SK-N-SH (cell line): ENCODE data around the gene TDRD1. TPM values are rescaled to one million over a fixed set of nuclear protein-coding genes. Genes with fewer than 3 reads are reported as not detected.

ENCODE experiments used
- CTCF ChIA-PET: fragments of 300-600, 350-600 bp; formaldehyde crosslinking; extraction: SDS; loops from one replicate; lab custom pipeline; 2021; lab: Yijun Ruan, JAX
- POLR2A ChIA-PET: fragments of 350-600 bp; sonication (Branson Sonifier 250); formaldehyde crosslinking; extraction: SDS; loops from one replicate; lab custom pipeline; 2020; ENCODE audit warnings: antibody characterized with exemption, inconsistent platforms; lab: Yijun Ruan, JAX
- DNase-seq: peaks from one replicate; pipeline ENCODE4 v3.0.0; 2012
- H2AFZ ChIP-seq: fragments of 200-600 bp; sonication (generic); 2 replicates; pipeline ENCODE4 v1.8.1; 2016; ENCODE audit warnings: antibody characterized with exemption, mild to moderate bottlenecking, low read depth
- H3F3A ChIP-seq: fragments of 200-600 bp; sonication (generic); replicated peaks from 2 replicates; pipeline ENCODE3; 2016; ENCODE audit warnings: antibody characterized with exemption, mild to moderate bottlenecking; ENCODE audit not compliant: insufficient read depth
- H3K27ac ChIP-seq, 2 experiments: fragments of 200-500 bp in 1 of 2; fragments of 200-600 bp in 1 of 2; sonication (Bioruptor generic) in 1 of 2; sonication (generic), shearing (Covaris generic) in 1 of 2; 2 replicates each; pipeline versions ENCODE4 v1.5.1 to v1.6.1; 2014 to 2016; ENCODE audit warnings: low read depth in 2 of 2, inconsistent platforms in 1 of 2, low read length in 1 of 2, mild to moderate bottlenecking in 1 of 2, mixed read lengths in 1 of 2
- H3K27me3 ChIP-seq: fragments of 200-600 bp; sonication (generic), shearing (Covaris generic); 2 replicates; pipeline ENCODE4 v1.6.1; 2016; ENCODE audit warnings: mixed run types; ENCODE audit not compliant: insufficient read depth
- H3K36me3 ChIP-seq, 2 experiments: fragments of 200-500 bp in 1 of 2; fragments of 200-600 bp in 1 of 2; sonication (Bioruptor generic) in 1 of 2; sonication (generic) in 1 of 2; replicated peaks in 1 of 2; 2 replicates each; pipeline versions ENCODE3 to v1.5.1; 2014 to 2016; ENCODE audit warnings: low read length in 1 of 2, mild to moderate bottlenecking in 1 of 2; ENCODE audit not compliant: insufficient read depth in 2 of 2, control insufficient read depth in 1 of 2
- H3K4me1 ChIP-seq, 2 experiments: fragments of 200-500 bp in 1 of 2; fragments of 200-600 bp in 1 of 2; sonication (Bioruptor generic) in 1 of 2; sonication (generic), shearing (Covaris generic) in 1 of 2; 2 replicates each; pipeline versions ENCODE4 v1.5.1 to v1.6.1; 2014 to 2016; ENCODE audit warnings: low read depth in 1 of 2, low read length in 1 of 2, mixed run types in 1 of 2; ENCODE audit not compliant: insufficient read depth in 2 of 2, control insufficient read depth in 1 of 2
- H3K4me2 ChIP-seq: fragments of 200-600 bp; sonication (generic), shearing (Covaris generic); 2 replicates; pipeline ENCODE4 v1.6.1; 2017; ENCODE audit warnings: mixed run types
- H3K4me3 ChIP-seq, 2 experiments: fragments of 200-500 bp in 1 of 2; fragments of 200-600 bp in 1 of 2; sonication (Bioruptor generic) in 1 of 2; sonication (generic), shearing (Covaris generic) in 1 of 2; 2 replicates each; pipeline versions ENCODE4 v1.5.1 to v1.8.1; 2014 to 2016; ENCODE audit warnings: low read depth in 2 of 2, inconsistent platforms in 1 of 2, low read length in 1 of 2, mild to moderate bottlenecking in 1 of 2, mixed read lengths in 1 of 2, moderate library complexity in 1 of 2
- H3K79me2 ChIP-seq: fragments of 200-600 bp; sonication (generic); 2 replicates; pipeline ENCODE4 v1.8.1; 2017; ENCODE audit warnings: mild to moderate bottlenecking; ENCODE audit not compliant: insufficient read depth
- H3K9ac ChIP-seq: fragments of 200-600 bp; sonication (generic); 2 replicates; pipeline ENCODE4 v1.6.1; 2017; ENCODE audit warnings: mixed run types
- H3K9me2 ChIP-seq: fragments of 200-600 bp; sonication (generic); 2 replicates; pipeline ENCODE4 v1.6.1; 2017; ENCODE audit warnings: mixed run types
- H3K9me3 ChIP-seq: fragments of 200-600 bp; sonication (generic); 2 replicates; pipeline ENCODE4 v1.6.1; 2017; ENCODE audit warnings: mixed run types, mild to moderate bottlenecking, moderate library complexity
- H4K20me1 ChIP-seq: fragments of 200-600 bp; sonication (generic); 2 replicates; pipeline ENCODE4 v1.6.1; 2017; ENCODE audit warnings: mild to moderate bottlenecking, mixed run types; ENCODE audit not compliant: insufficient read depth
- ELF1 ChIP-seq: IDR thresholded peaks from 2 replicates; pipeline ENCODE4 v1.4.0; 2012
- EZH2phosphoT487 ChIP-seq: fragments of 200-600 bp; sonication (generic); IDR thresholded peaks from 2 replicates; pipeline ENCODE4 v1.6.1; 2017; ENCODE audit warnings: low read depth, mixed run types, mild to moderate bottlenecking, antibody characterized with exemption, moderate library complexity, borderline replicate concordance
- FOSL2 ChIP-seq: IDR thresholded peaks from 2 replicates; pipeline ENCODE4 v1.4.0; 2012; ENCODE audit warnings: low read depth, mild to moderate bottlenecking, moderate library complexity, borderline replicate concordance
- GABPA ChIP-seq: IDR thresholded peaks from 2 replicates; pipeline ENCODE4 v1.4.0; 2012; ENCODE audit warnings: low read depth, mild to moderate bottlenecking
- GATA2 ChIP-seq: sonication (generic); formaldehyde crosslinking; IDR thresholded peaks from 2 replicates; pipeline ENCODE4 v1.5.0; 2020; ENCODE audit warnings: mild to moderate bottlenecking, missing genetic modification reagents
- JUND ChIP-seq: IDR thresholded peaks from 2 replicates; pipeline ENCODE4 v1.4.0; 2012
- MEF2A ChIP-seq: IDR thresholded peaks from 2 replicates; pipeline ENCODE4 v1.4.0; 2012; ENCODE audit warnings: low read depth, borderline replicate concordance
- NFIC ChIP-seq: IDR thresholded peaks from 2 replicates; pipeline ENCODE4 v1.4.0; 2012; ENCODE audit warnings: borderline replicate concordance
- NRF1 ChIP-seq: IDR thresholded peaks from 2 replicates; pipeline ENCODE4 v1.6.1; 2012; ENCODE audit warnings: low read depth, mild to moderate bottlenecking, low read length
- POLR2AphosphoS5 ChIP-seq: IDR thresholded peaks from 2 replicates; pipeline ENCODE4 v1.6.1; 2012; ENCODE audit warnings: low read depth, low read length
- RAD21 ChIP-seq: IDR thresholded peaks from 2 replicates; pipeline ENCODE4 v1.6.1; 2012; ENCODE audit warnings: mild to moderate bottlenecking, low read length
- RCOR1 ChIP-seq: fragments of 150-350 bp; IDR thresholded peaks from 2 replicates; pipeline ENCODE4 v1.6.1; 2017; ENCODE audit warnings: antibody characterized with exemption, low read length
- TAF1 ChIP-seq: IDR thresholded peaks from 2 replicates; pipeline ENCODE4 v1.6.1; 2012; ENCODE audit warnings: low read depth, mild to moderate bottlenecking, low read length, moderate library complexity, borderline replicate concordance
- TEAD4 ChIP-seq: IDR thresholded peaks from 2 replicates; pipeline ENCODE4 v1.4.0; 2012; ENCODE audit warnings: mild to moderate bottlenecking, borderline replicate concordance; ENCODE audit not compliant: insufficient read depth
- YY1 ChIP-seq: IDR thresholded peaks from 2 replicates; pipeline ENCODE4 v1.4.0; 2012; ENCODE audit warnings: low read depth, mild to moderate bottlenecking
- WGBS: methylation state at CpG from one replicate; pipeline ENCODE4 v1.1.6; 2017; ENCODE audit warnings: low lambda C conversion rate; 5-methylcytosine and 5-hydroxymethylcytosine counted together
- polyA plus RNA-seq, 3 experiments: library from polyadenylated mRNA; depleted of rRNA; stranded (reverse); fragments of >200 nt; gene quantifications; 2 replicates each; pipeline ENCODE4 v1.2.3, GENCODE V29; 2012
- TF ChIP-seq, protein P1 (sequence below): IDR thresholded peaks from 2 replicates; pipeline ENCODE4 v1.6.1; 2012; ENCODE audit warnings: mild to moderate bottlenecking, low read depth, low read length, moderate library complexity
- TF ChIP-seq, protein P2 (sequence below): IDR thresholded peaks from 2 replicates; pipeline ENCODE4 v1.4.0; 2012; ENCODE audit warnings: low read depth
- TF ChIP-seq, protein P3 (sequence below): IDR thresholded peaks from 2 replicates; pipeline ENCODE4 v1.4.0; 2012; ENCODE audit warnings: low read depth, borderline replicate concordance
- TF ChIP-seq, protein P4 (sequence below): fragments of 200-600 bp; sonication (generic); IDR thresholded peaks from 2 replicates; pipeline ENCODE4 v1.6.1; 2017; ENCODE audit warnings: antibody characterized with exemption, mild to moderate bottlenecking, moderate library complexity

The TDRD1 gene
- polyA plus RNA-seq, 1 of the 3 experiments (the other 2 are of a cell fraction): not detected

DNA sequence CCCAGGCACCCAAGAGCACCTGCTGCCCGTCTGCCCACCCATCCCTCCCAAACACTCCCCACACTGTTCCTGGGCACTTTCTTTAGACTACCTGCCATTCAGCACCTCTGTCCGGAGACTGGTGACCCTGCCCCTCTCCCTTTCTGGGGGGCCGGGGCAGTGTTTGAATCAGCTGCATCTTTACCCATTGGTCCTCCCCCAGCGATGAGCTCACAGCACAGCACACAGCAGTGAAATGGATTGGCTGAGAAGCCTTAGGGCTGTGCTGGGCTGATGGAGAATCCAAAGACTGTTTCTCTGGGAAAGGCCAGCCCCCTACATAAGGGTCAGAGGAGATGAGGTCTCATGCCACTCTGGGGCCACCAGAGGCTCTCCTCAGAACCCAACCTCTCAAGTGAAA, 100.1 kb downstream of the TDRD1 start:
- no peaks in the 10 kb centered on the region for H3K9me2 ChIP-seq
- ChIA-PET POLR2A (no interaction called here), CTCF (no interaction called here)
- H3K9ac ChIP-seq: no peak overlapping the region
- H3K79me2 ChIP-seq: no peaks in the 10 kb centered on the region
- no peak for DNase-seq
- H3K4me1 ChIP-seq: no peaks in the 10 kb centered on the region; a peak in 1 of 4 replicates
- H3K9me3 ChIP-seq: no peaks in the 10 kb centered on the region
- no peak overlapping the region for H3K4me2 ChIP-seq
- H2AFZ ChIP-seq: no peak overlapping the region
- H3K27ac ChIP-seq: no peak overlapping the region
- no peaks in the 10 kb centered on the region for H3K36me3 ChIP-seq
- no peaks in the 10 kb centered on the region for H4K20me1 ChIP-seq
- TF ChIP-seq ELF1: no peak
- TF ChIP-seq, protein P1, sequence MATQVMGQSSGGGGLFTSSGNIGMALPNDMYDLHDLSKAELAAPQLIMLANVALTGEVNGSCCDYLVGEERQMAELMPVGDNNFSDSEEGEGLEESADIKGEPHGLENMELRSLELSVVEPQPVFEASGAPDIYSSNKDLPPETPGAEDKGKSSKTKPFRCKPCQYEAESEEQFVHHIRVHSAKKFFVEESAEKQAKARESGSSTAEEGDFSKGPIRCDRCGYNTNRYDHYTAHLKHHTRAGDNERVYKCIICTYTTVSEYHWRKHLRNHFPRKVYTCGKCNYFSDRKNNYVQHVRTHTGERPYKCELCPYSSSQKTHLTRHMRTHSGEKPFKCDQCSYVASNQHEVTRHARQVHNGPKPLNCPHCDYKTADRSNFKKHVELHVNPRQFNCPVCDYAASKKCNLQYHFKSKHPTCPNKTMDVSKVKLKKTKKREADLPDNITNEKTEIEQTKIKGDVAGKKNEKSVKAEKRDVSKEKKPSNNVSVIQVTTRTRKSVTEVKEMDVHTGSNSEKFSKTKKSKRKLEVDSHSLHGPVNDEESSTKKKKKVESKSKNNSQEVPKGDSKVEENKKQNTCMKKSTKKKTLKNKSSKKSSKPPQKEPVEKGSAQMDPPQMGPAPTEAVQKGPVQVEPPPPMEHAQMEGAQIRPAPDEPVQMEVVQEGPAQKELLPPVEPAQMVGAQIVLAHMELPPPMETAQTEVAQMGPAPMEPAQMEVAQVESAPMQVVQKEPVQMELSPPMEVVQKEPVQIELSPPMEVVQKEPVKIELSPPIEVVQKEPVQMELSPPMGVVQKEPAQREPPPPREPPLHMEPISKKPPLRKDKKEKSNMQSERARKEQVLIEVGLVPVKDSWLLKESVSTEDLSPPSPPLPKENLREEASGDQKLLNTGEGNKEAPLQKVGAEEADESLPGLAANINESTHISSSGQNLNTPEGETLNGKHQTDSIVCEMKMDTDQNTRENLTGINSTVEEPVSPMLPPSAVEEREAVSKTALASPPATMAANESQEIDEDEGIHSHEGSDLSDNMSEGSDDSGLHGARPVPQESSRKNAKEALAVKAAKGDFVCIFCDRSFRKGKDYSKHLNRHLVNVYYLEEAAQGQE: no peak
- no peak for TF ChIP-seq EZH2phosphoT487
- TF ChIP-seq TEAD4: no peak
- no peak for TF ChIP-seq GATA2 (CRISPR knock-in tag)
- no peak for TF ChIP-seq MEF2A
- no peak for TF ChIP-seq GABPA
- no peak for TF ChIP-seq NRF1
- no peak for TF ChIP-seq JUND
- TF ChIP-seq, protein P2, sequence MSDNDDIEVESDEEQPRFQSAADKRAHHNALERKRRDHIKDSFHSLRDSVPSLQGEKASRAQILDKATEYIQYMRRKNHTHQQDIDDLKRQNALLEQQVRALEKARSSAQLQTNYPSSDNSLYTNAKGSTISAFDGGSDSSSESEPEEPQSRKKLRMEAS: no peak
- TF ChIP-seq YY1: no peak
- TF ChIP-seq TAF1: no peak
- TF ChIP-seq POLR2AphosphoS5: no peak
- no peak for TF ChIP-seq NFIC
- TF ChIP-seq RCOR1: no peak
- no peak for TF ChIP-seq RAD21
- no peak for TF ChIP-seq FOSL2
- TF ChIP-seq, protein P3, sequence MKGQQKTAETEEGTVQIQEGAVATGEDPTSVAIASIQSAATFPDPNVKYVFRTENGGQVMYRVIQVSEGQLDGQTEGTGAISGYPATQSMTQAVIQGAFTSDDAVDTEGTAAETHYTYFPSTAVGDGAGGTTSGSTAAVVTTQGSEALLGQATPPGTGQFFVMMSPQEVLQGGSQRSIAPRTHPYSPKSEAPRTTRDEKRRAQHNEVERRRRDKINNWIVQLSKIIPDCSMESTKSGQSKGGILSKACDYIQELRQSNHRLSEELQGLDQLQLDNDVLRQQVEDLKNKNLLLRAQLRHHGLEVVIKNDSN: no peak
- TF ChIP-seq, protein P4, sequence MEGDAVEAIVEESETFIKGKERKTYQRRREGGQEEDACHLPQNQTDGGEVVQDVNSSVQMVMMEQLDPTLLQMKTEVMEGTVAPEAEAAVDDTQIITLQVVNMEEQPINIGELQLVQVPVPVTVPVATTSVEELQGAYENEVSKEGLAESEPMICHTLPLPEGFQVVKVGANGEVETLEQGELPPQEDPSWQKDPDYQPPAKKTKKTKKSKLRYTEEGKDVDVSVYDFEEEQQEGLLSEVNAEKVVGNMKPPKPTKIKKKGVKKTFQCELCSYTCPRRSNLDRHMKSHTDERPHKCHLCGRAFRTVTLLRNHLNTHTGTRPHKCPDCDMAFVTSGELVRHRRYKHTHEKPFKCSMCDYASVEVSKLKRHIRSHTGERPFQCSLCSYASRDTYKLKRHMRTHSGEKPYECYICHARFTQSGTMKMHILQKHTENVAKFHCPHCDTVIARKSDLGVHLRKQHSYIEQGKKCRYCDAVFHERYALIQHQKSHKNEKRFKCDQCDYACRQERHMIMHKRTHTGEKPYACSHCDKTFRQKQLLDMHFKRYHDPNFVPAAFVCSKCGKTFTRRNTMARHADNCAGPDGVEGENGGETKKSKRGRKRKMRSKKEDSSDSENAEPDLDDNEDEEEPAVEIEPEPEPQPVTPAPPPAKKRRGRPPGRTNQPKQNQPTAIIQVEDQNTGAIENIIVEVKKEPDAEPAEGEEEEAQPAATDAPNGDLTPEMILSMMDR: no peak
- no peak overlapping the region for H3K4me3 ChIP-seq
- 78% methylated on average over 4 of the region's 4 CpGs for WGBS
- H3F3A ChIP-seq: no peaks in the 10 kb centered on the region
- H3K27me3 ChIP-seq: no peaks in the 10 kb centered on the region; the same call in 1 of the 2 replicates
